HepG2 (cell line): ENCODE measurements around the gene RABEP2. TPM values are rescaled to one million over a fixed set of nuclear protein-coding genes. Genes with fewer than 3 reads are reported as not detected.

Experiments
- AFF4 ChIP-seq: sonication (generic); formaldehyde crosslinking; IDR thresholded peaks from 2 replicates; pipeline ENCODE4 v1.4.0; 2020; ENCODE audit warnings: missing genetic modification reagents
- AKNA ChIP-seq: sonication (generic); formaldehyde crosslinking; IDR thresholded peaks from 2 replicates; pipeline ENCODE4 v1.4.0; 2020; ENCODE audit warnings: missing genetic modification reagents, borderline replicate concordance
- ARID3A ChIP-seq: IDR thresholded peaks from 2 replicates; pipeline ENCODE4 v1.6.1; 2012; ENCODE audit warnings: low read depth, low read length, improper control_type of control experiment
- CBFB ChIP-seq: sonication (generic); formaldehyde crosslinking; IDR thresholded peaks from 2 replicates; pipeline ENCODE4 v1.4.0; 2020; ENCODE audit warnings: missing genetic modification reagents
- CENPBD1 ChIP-seq: sonication (generic); formaldehyde crosslinking; IDR thresholded peaks from 2 replicates; pipeline ENCODE4 v1.8.0; 2022; ENCODE audit warnings: missing genetic modification reagents, low read depth, mild to moderate bottlenecking, borderline replicate concordance
- FOXM1 ChIP-seq: sonication (generic); formaldehyde crosslinking; IDR thresholded peaks from 2 replicates; pipeline ENCODE4 v1.5.0; 2020; ENCODE audit warnings: missing genetic modification reagents
- HINFP ChIP-seq: sonication (generic); formaldehyde crosslinking; IDR thresholded peaks from 2 replicates; pipeline ENCODE4 v1.4.0; 2020; ENCODE audit warnings: low read depth, mild to moderate bottlenecking, missing genetic modification reagents
- PCBP1 ChIP-seq: fragments of 200-400 bp; formaldehyde crosslinking; IDR thresholded peaks from 2 replicates; pipeline ENCODE4 v1.6.1; 2017; ENCODE audit warnings: mild to moderate bottlenecking, low read depth, low read length, borderline replicate concordance
- SIX1 ChIP-seq: sonication (generic); formaldehyde crosslinking; IDR thresholded peaks from 2 replicates; pipeline ENCODE4 v1.4.0; 2020; ENCODE audit warnings: missing genetic modification reagents, borderline replicate concordance
- SNAPC5 ChIP-seq: sonication (generic); formaldehyde crosslinking; IDR thresholded peaks from 2 replicates; pipeline ENCODE4 v1.8.1; 2023; ENCODE audit warnings: mild to moderate bottlenecking, missing genetic modification reagents, borderline replicate concordance
- ZFP36 ChIP-seq: fragments of 150-350 bp; IDR thresholded peaks from 2 replicates; pipeline ENCODE4 v1.6.1; 2018; ENCODE audit warnings: borderline replicate concordance, low read length, low read depth; ENCODE audit not compliant: partially characterized antibody
- ZNF230 ChIP-seq: sonication (generic); formaldehyde crosslinking; IDR thresholded peaks from 2 replicates; pipeline ENCODE4 v1.4.0; 2020; ENCODE audit warnings: mild to moderate bottlenecking, missing genetic modification reagents
- ZNF234 ChIP-seq: sonication (generic); formaldehyde crosslinking; conservative IDR thresholded peaks from 2 replicates; pipeline ENCODE4 v1.5.1; 2020; ENCODE audit warnings: mild to moderate bottlenecking, missing genetic modification reagents
- ZNF430 ChIP-seq: sonication (generic); formaldehyde crosslinking; IDR thresholded peaks from 2 replicates; pipeline ENCODE4 v1.9.0; 2021; ENCODE audit warnings: mild to moderate bottlenecking, missing genetic modification reagents
- ZNF468 ChIP-seq: sonication (generic); formaldehyde crosslinking; IDR thresholded peaks from 2 replicates; pipeline ENCODE4 v1.8.0; 2022; ENCODE audit warnings: mild to moderate bottlenecking, moderate library complexity, missing genetic modification reagents
- ZNF605 ChIP-seq: sonication (generic); formaldehyde crosslinking; IDR thresholded peaks from 2 replicates; pipeline ENCODE4 v1.8.0; 2022; ENCODE audit warnings: mild to moderate bottlenecking, missing genetic modification reagents
- polyA plus RNA-seq, 8 experiments: library from polyadenylated mRNA; depleted of rRNA in 3 of 8; stranded (reverse) in 7 of 8; unstranded in 1 of 8; fragments of >200 nt; fragmentation: Illumina TruSeq in 4 of 8; extraction: Trizol in 4 of 8; gene quantifications; 2 replicates each; pipeline versions ENCODE4 v1.2.1 to v1.2.3, GENCODE V29; 2011 to 2016; ENCODE audit warnings: low read depth in 4 of 8, missing spikeins in 1 of 8, mixed read lengths in 1 of 8; ENCODE audit not compliant: insufficient read depth in 1 of 8
- total RNA-seq, 5 experiments: library from RNA; depleted of rRNA; stranded (reverse); fragments of >200 nt; fragmentation: Illumina TruSeq; extraction: Trizol; gene quantifications; 2 replicates each; pipeline ENCODE4 v1.2.3, GENCODE V29; 2016; ENCODE audit warnings: low read depth in 1 of 5

Gene RABEP2
- total and polyA plus RNA-seq, 2 of the 13 experiments (the other 11 are each of a cell fraction or from before 2014, with no cell fraction given) = 10.8 to 18.4 TPM

GRCh38 chr16:28924762-28925385, at the start of gene RABEP2 (continued):
- TF ChIP-seq CENPBD1 (CRISPR knock-in tag) (no peak), SIX1 (CRISPR knock-in tag) (no peak), FOXM1 (CRISPR knock-in tag) (no peak), AKNA (no peak), AFF4 (CRISPR knock-in tag) (no peak), SNAPC5 (CRISPR knock-in tag) (no peak), ARID3A (no peak), ZNF230 (0 out of 2 replicates have a peak, but pooled peaks have one; percentile 23), CBFB (CRISPR knock-in tag) (no peak), HINFP (CRISPR knock-in tag) (no peak), ZNF605 (no peak), ZNF234 (CRISPR knock-in tag) (no peak), PCBP1 (no peak), ZNF468 (CRISPR knock-in tag) (no peak), ZNF430 (CRISPR knock-in tag) (no peak), ZFP36 (no peak)
